Body of pancreas (tissue), 4 donors: Measurements from ENCODE around the gene RNF32. TPM values are rescaled to one million over a fixed set of nuclear protein-coding genes. Genes with fewer than 3 reads are reported as not detected.

Experiments used
- ATAC-seq: fragments of 150-250 bp; one replicate; pipeline ENCODE4 v1.9.1; 2016
- DNase-seq, 4 donors: peaks; one replicate each; pipeline ENCODE4 v3.0.0-alpha.2; 2019
- H3K27ac ChIP-seq, 4 donors: fragments of 200-600 bp; sonication (generic); 1 replicate in 3 of 4; 2 replicates in 1 of 4; pipeline versions ENCODE4 v1.5.1 to v1.6.1; 2016 to 2019; ENCODE audit warnings: mild to moderate bottlenecking in 1 of 4, mixed read lengths in 1 of 4, moderate library complexity in 1 of 4
- H3K27me3 ChIP-seq, 2 donors: fragments of 200-600 bp; sonication (generic); one replicate each; pipeline ENCODE4 v1.6.0; 2016; ENCODE audit warnings: mild to moderate bottlenecking in 1 of 2
- H3K36me3 ChIP-seq, 2 donors: fragments of 200-600 bp; sonication (generic); replicated peaks in 1 of 2; 2 replicates each; pipeline ENCODE4 v1.5.1; 2016; ENCODE audit warnings: low read depth in 2 of 2; ENCODE audit not compliant: insufficient read depth in 1 of 2
- H3K4me1 ChIP-seq: fragments of 200-600 bp; sonication (generic); one replicate; pipeline ENCODE4 v1.6.0; 2016
- H3K4me3 ChIP-seq, 2 donors: fragments of 200-600 bp; sonication (generic); 1 replicate in 1 of 2; 2 replicates in 1 of 2; pipeline ENCODE4 v1.5.1; 2016 to 2019
- H3K9me3 ChIP-seq, 3 donors: fragments of 200-600 bp; sonication (generic); 1 replicate in 2 of 3; 2 replicates in 1 of 3; pipeline ENCODE4 v1.5.1; 2016
- CTCF ChIP-seq, 7 experiments: fragments of 450-650 bp in 4 of 7; fragments of 200-600 bp in 3 of 7; sonication (generic) in 3 of 7; IDR thresholded peaks; one replicate each; pipeline ENCODE4 v1.5.1; 2016 to 2019; ENCODE audit warnings: antibody characterized with exemption in 7 of 7
- POLR2A ChIP-seq, 3 donors: fragments of 450-650 bp; IDR thresholded peaks; one replicate each; pipeline ENCODE4 v1.6.1; 2016; ENCODE audit warnings: antibody characterized with exemption in 3 of 3, mild to moderate bottlenecking in 2 of 3
- WGBS, 2 donors: methylation state at CpG; one replicate each; pipeline ENCODE4 v1.1.5; 2017; 5-methylcytosine and 5-hydroxymethylcytosine counted together
- intact Hi-C: fragments of 100-400 bp; cut with DNase I; formaldehyde crosslinking; loops from one replicate; pipeline ENCODE4 v1.15.1; 2023
- total RNA-seq, 2 donors: library from RNA; depleted of rRNA; stranded (reverse); fragments of >200 nt; gene quantifications; one replicate each; pipeline ENCODE4 v1.1.0, GENCODE V29; 2016

RNF32 gene
- total RNA-seq, 2 donors from 2014 or later, result 0.26 to 0.99 TPM

- no peaks in the 10 kb centered on the region for H3K9me3 ChIP-seq
- no peak for ATAC-seq
- H3K27ac ChIP-seq, result no peak overlapping the region
- intact Hi-C loops, result no loop called here
- 84 to 94% methylated on average over 3 to 4 of the region's 4 CpGs for WGBS, 2 donors
- no peaks in the 10 kb centered on the region for H3K27me3 ChIP-seq
- H3K4me1 ChIP-seq, result no peaks in the 10 kb centered on the region
- TF ChIP-seq POLR2A (IDR thresholded peaks at IDR 0.05) (no peak), CTCF (IDR thresholded peaks at IDR 0.05) (no peak)
- no peak for DNase-seq
- H3K4me3 ChIP-seq, result no peak overlapping the region
- H3K36me3 ChIP-seq, result no peaks in the 10 kb centered on the region
Observed at GRCh38 chr7:156703209-156703608, 62.6 kb downstream of the RNF32 start.

DNA sequence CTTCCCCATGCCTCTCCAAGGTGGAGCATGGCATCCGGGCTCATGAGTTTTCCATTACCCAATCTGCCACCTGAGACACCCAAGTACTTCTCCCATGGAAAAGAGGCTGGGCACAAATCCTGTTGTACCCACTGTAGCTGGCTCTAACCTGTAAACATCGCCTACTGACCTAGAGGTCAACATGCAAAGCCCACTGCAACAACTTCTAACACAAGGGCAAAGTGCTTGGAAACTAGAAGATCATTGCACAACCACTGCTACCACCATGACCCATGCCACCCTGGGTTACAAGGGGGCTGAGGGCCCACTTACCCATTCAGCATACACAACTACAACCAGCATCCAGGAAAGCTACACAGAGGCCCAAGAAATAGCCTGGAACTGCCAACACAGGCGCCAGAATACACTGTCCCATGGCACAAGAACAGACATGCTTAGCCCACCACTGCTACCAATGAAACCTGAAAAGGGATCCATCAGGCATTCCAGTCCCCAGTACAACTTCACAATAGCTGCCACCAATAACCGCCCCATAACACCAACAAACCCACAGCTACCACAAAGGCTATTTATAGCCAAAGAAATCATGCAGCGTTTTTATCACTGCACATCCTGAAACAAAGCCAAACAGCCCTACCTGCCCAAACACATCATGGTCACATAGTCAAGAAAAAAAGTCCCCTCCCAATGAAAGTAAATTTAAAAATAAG is 63.4 kb downstream of the RNF32 start:
- no peaks in the 10 kb centered on the region for H3K27me3 ChIP-seq
- no peak overlapping the region for H3K4me3 ChIP-seq
- TF ChIP-seq CTCF (IDR thresholded peaks at IDR 0.05), result no peak
- no peak for TF ChIP-seq POLR2A (IDR thresholded peaks at IDR 0.05)
- 70 to 76% methylated on average over 4 to 5 of the region's 5 CpGs for WGBS, 2 donors
- no peaks in the 10 kb centered on the region for H3K4me1 ChIP-seq
- no peak for DNase-seq
- no peaks in the 10 kb centered on the region for H3K36me3 ChIP-seq
- H3K27ac ChIP-seq, result no peak overlapping the region
- no peak for ATAC-seq
- intact Hi-C loops, result no loop called here
- H3K9me3 ChIP-seq, result peaks cover 0 to 3% (median 0%) of the 10 kb centered on the region in 3 donors

GRCh38 chr7:156722043-156722826 is 81.7 kb downstream of the RNF32 start:
- H3K36me3 ChIP-seq, result no peaks in the 10 kb centered on the region
- no peaks in the 10 kb centered on the region for H3K9me3 ChIP-seq
- TF ChIP-seq POLR2A (IDR thresholded peaks at IDR 0.05) (no peak), CTCF (IDR thresholded peaks at IDR 0.05) (no peak)
- no peak overlapping the region for H3K27ac ChIP-seq
- no peaks in the 10 kb centered on the region for H3K4me1 ChIP-seq
- intact Hi-C loops, result no loop called here
- ATAC-seq (no peak), DNase-seq (no peak)
- 91 to 96% methylated on average over 4 of the region's 4 CpGs for WGBS, 2 donors
- no peaks in the 10 kb centered on the region for H3K27me3 ChIP-seq
- no peak overlapping the region for H3K4me3 ChIP-seq

- Histone ChIP-seq H3K9me3 (no peaks in the 10 kb centered on the region), H3K4me1 (no peaks in the 10 kb centered on the region), H3K4me3 (no peak overlapping the region), H3K27me3 (no peaks in the 10 kb centered on the region), H3K27ac (no peak overlapping the region), H3K36me3 (no peaks in the 10 kb centered on the region)
- TF ChIP-seq CTCF (IDR thresholded peaks at IDR 0.05) (no peak), POLR2A (IDR thresholded peaks at IDR 0.05) (no peak)
- DNase-seq, result no peak
- ATAC-seq, result no peak
- intact Hi-C loops, result no loop called here
- 66 to 85% methylated on average over 5 of the region's 5 CpGs for WGBS, 2 donors
Observed at GRCh38 chr7:156725073-156725472, 84.5 kb downstream of the RNF32 start.
